A673 (cell line): ENCODE data around the gene LBX1. TPM values are rescaled to one million over a fixed set of nuclear protein-coding genes. Genes with fewer than 3 reads are reported as not detected.

ENCODE experiments used
- BruUV-seq: library from RNA; stranded (reverse); fragments of 400-500 nt; replicated peaks from 2 replicates; lab custom pipeline; 2021; lab: Mats Ljungman, UMichigan
- CTCF ChIA-PET: fragments of 300-600 bp; sonication (Branson Sonifier 250); formaldehyde crosslinking; loops from one replicate; lab custom pipeline; 2022; ENCODE audit warnings: antibody characterized with exemption; lab: Charles Lee
- POLR2A ChIA-PET: fragments of 300-600 bp; sonication (Branson Sonifier 250); formaldehyde crosslinking; loops from one replicate; lab custom pipeline; 2022; ENCODE audit warnings: antibody characterized with exemption; ENCODE audit not compliant: low non-redundant PET; lab: Charles Lee
- DNase-seq: peaks from one replicate; pipeline ENCODE4 v3.0.0-alpha.2; 2015; ENCODE audit warnings: low spot score
- H3K27ac ChIP-seq: fragments of 200-600 bp; sonication (generic); 2 replicates; pipeline ENCODE4 v1.5.1; 2016; ENCODE audit warnings: mixed run types, low read depth, mild to moderate bottlenecking, mixed read lengths, antibody characterized with exemption, low read length; ENCODE audit not compliant: poor library complexity, severe bottlenecking
- H3K27me3 ChIP-seq: fragments of 200-600 bp; sonication (generic); replicated peaks from 2 replicates; pipeline ENCODE4 v1.6.1; 2017; ENCODE audit warnings: mixed run types, low read depth, mild to moderate bottlenecking, mixed read lengths, antibody characterized with exemption, low read length; ENCODE audit not compliant: insufficient read depth, poor library complexity
- H3K36me3 ChIP-seq: fragments of 200-600 bp; sonication (generic); 2 replicates; pipeline ENCODE4 v1.6.1; 2016; ENCODE audit warnings: mixed run types, mild to moderate bottlenecking, mixed read lengths, antibody characterized with exemption, low read length; ENCODE audit not compliant: insufficient read depth, poor library complexity, severe bottlenecking
- H3K4me1 ChIP-seq: fragments of 200-600 bp; sonication (generic); 2 replicates; pipeline ENCODE4 v1.6.1; 2017; ENCODE audit warnings: mixed run types, mild to moderate bottlenecking, mixed read lengths, antibody characterized with exemption, low read length; ENCODE audit not compliant: insufficient read depth, poor library complexity, severe bottlenecking
- H3K4me3 ChIP-seq: fragments of 200-600 bp; sonication (generic); 2 replicates; pipeline ENCODE4 v1.5.1; 2016; ENCODE audit warnings: low read depth, mixed run types, mild to moderate bottlenecking, mixed read lengths, low read length; ENCODE audit not compliant: poor library complexity, severe bottlenecking
- H3K9me3 ChIP-seq: fragments of 200-600 bp; sonication (generic); 2 replicates; pipeline ENCODE4 v1.6.1; 2016; ENCODE audit warnings: mixed run types, low read depth, mild to moderate bottlenecking, mixed read lengths, antibody characterized with exemption, low read length; ENCODE audit not compliant: poor library complexity, severe bottlenecking
- CTCF ChIP-seq: fragments of 300-800, 200-600 bp; sonication (generic); conservative IDR thresholded peaks from 2 replicates; pipeline ENCODE4 v1.5.1; 2017; ENCODE audit warnings: low read depth, mild to moderate bottlenecking, antibody characterized with exemption, low read length, moderate library complexity, mixed read lengths
- EZH2 ChIP-seq: fragments of 200-600 bp; sonication (generic); IDR thresholded peaks from 2 replicates; pipeline ENCODE4 v1.6.1; 2017; ENCODE audit warnings: borderline replicate concordance, low read depth, mild to moderate bottlenecking, mixed read lengths, antibody characterized with exemption, low read length; ENCODE audit not compliant: poor library complexity, severe bottlenecking
- intact Hi-C: fragments of 100-400 bp; cut with micrococcal nuclease; formaldehyde crosslinking; loops from one replicate; pipeline ENCODE4 v1.10.0; 2022; ENCODE audit not compliant: unreplicated experiment
- total RNA-seq: library from RNA; stranded (reverse); gene quantifications from 2 replicates; pipeline ENCODE4 v1.2.3, GENCODE V29; 2021

The LBX1 gene
- total RNA-seq, 1 experiment from 2014 or later: not detected

- no TSS peak for BruUV-seq
- TF ChIP-seq EZH2 (no peak), CTCF (no peak)
- Histone ChIP-seq H3K4me1 (peaks cover 16% of the 10 kb centered on the region), H3K27ac (no peak overlapping the region), H3K27me3 (peaks cover 98% of the 10 kb centered on the region), H3K36me3 (no peaks in the 10 kb centered on the region), H3K9me3 (no peaks in the 10 kb centered on the region), H3K4me3 (no peak overlapping the region)
- intact Hi-C loops: no loop called here
- no peak for DNase-seq
- ChIA-PET CTCF (no interaction called here), POLR2A (interaction anchor here (0.6 kb wide), 1 partner anchor 104 kb away, joined by 3 read pairs; no protein-coding TSS in a partner anchor)
These were observed 1.8 kb upstream of the LBX1 start for GRCh38 chr10:101231092-101231491.

- Histone ChIP-seq H3K27me3 (peaks cover 98% of the 10 kb centered on the region), H3K9me3 (no peaks in the 10 kb centered on the region), H3K4me1 (peaks cover 14% of the 10 kb centered on the region), H3K27ac (no peak overlapping the region), H3K36me3 (no peaks in the 10 kb centered on the region), H3K4me3 (no peak overlapping the region)
- ChIA-PET POLR2A (no interaction called here), CTCF (no interaction called here)
- no peak for DNase-seq
- TF ChIP-seq CTCF: no peak
- peak; percentile 86 for TF ChIP-seq EZH2
- intact Hi-C loops: no loop called here
- no TSS peak for BruUV-seq
These were observed 1.1 kb upstream of the LBX1 start for GRCh38 chr10:101230183-101230917.

- CTCF ChIA-PET: no interaction called here
- no peak for DNase-seq
These were observed 347 bp downstream of the LBX1 start for GRCh38 chr10:101228966-101229265.

More at GRCh38 chr10:101228966-101229265, 347 bp downstream of the LBX1 start:
- peak overlapping the region; percentile 25 for H3K4me3 ChIP-seq
- BruUV-seq: no TSS peak
- H3K27me3 ChIP-seq: peaks cover 100% of the 10 kb centered on the region
- TF ChIP-seq EZH2 (no peak), CTCF (no peak)
- no peak overlapping the region for H3K27ac ChIP-seq
- H3K9me3 ChIP-seq: no peaks in the 10 kb centered on the region
- H3K4me1 ChIP-seq: peaks cover 14% of the 10 kb centered on the region
- POLR2A ChIA-PET: no interaction called here
- intact Hi-C loops: no loop called here
- H3K36me3 ChIP-seq: no peaks in the 10 kb centered on the region
